Occipital lobe (tissue), 2 donors: Measurements from ENCODE around the gene GSTM2. TPM values are rescaled to one million over a fixed set of nuclear protein-coding genes. Genes with fewer than 3 reads are reported as not detected.
A peak's percentile ranks its signal among the peaks of the same experiment; 100 is the strongest.

Experiments used
- DNase-seq: peaks from one replicate; lab custom pipeline; 2025; lab: John Stamatoyannopoulos, UW
- total RNA-seq: library from RNA; depleted of rRNA; stranded (reverse); fragments of >200 nt; gene quantifications from one replicate; pipeline ENCODE4 v1.2.3, GENCODE V29; 2014

Gene GSTM2
- total RNA-seq, 1 donor from 2014 or later = 9.2 TPM

DNA sequence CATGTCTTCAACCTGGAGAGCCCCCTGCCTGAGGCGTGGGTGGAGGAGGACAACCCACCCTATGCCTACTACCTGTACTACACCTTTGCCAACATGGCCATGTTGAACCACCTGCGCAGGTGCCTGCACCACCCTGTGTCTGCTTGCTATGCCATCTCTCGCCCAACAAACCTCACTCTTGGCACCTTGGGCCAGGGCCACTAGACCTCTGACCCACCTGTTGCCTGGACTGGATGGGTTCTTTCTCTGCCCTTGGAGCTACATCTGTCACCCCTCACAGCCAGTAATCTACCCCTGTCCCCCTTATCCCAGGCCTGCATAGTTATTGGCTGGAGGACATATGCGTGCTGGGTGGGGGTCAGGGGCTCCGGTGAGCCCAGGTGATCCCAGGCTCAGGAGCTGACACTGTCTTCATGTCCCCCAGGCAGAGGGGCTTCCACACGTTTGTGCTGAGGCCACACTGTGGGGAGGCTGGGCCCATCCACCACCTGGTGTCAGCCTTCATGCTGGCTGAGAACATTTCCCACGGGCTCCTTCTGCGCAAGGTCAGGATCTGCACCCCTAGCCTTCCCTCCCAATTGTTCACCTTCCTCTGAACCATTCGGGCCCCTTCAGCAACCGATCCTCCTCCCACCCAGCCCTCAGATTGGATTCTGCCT, 38.4 kb upstream of the GSTM2 start:
- no peak for DNase-seq

GRCh38 chr1:109630081-109630897, 37.6 kb upstream of the GSTM2 start:
- no peak for DNase-seq

DNA sequence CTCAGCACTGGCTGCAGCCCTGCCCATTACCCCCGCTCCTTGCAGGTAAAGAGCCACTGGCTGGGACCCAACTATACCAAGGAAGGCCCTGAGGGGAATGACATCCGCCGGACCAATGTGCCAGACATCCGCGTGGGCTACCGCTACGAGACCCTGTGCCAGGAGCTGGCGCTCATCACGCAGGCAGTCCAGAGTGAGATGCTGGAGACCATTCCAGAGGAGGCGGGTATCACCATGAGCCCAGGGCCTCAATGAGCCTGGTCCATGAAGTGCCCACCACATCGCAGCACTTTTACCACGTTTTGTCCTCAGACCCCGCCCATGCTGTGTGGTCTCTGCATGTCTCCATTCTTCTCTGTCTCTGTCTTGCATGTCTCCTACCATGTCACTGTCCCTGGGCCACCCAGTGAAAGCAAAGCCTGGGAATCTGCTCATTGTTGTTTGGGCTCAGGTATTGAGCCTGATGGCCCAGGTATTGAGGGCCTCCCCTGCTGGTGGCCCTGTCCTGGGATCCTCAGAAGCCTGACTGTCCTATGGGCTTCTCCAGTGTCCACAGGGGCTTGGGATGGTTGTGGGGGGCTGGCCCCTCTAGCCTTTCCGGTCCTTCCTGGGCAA, 36.9 kb upstream of the GSTM2 start:
- no peak for DNase-seq

GRCh38 chr1:109631513-109632505, 36.0 kb upstream of the GSTM2 start:
- no peak for DNase-seq

- DNase-seq = peak; percentile 42
These were observed 35.0 kb upstream of the GSTM2 start for GRCh38 chr1:109632671-109633346.

- no peak for DNase-seq
These were observed 33.6 kb upstream of the GSTM2 start for GRCh38 chr1:109634292-109634691.

GRCh38 chr1:109634771-109635750, 32.8 kb upstream of the GSTM2 start:
- no peak for DNase-seq

- no peak for DNase-seq
These were observed 32.0 kb upstream of the GSTM2 start for GRCh38 chr1:109635862-109636200.

DNA sequence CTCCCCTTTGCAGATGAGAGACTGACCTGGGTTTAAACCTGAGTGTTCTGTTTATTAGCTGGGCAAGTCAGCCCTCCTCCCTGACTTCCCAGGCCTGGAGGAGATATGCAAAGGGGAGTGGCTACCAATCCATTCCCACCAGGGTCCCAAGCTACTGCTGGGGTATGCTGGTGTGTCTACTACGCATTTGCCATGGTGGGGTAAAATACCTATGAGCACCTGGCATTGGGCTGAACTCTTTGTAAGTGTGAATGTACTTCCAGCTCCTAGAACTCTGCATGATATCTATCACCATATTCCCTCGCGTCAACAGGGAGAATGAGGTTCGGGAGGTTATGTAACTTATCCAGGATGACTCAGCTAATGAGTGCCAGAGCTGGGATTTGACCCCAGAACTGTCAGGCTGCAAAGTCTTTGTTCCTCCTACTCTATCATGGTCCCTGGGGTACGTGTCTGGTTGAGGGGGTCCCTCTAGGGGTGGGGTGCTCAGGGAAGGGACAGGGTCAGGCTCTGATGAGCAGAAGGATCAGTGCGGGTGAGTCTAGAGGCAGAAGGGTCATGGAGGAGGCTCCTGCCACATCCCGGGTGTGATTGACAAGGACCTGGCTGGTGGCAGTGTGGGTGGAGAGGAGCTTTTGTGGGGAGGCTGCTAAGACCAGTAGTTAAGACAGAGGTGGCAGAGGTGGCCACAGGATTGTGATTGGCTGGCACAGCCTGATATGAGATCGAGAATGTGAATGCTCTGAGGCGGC, 31.5 kb upstream of the GSTM2 start:
- no peak for DNase-seq

- DNase-seq = no peak
These were observed 30.4 kb upstream of the GSTM2 start for GRCh38 chr1:109637446-109637845.

DNA sequence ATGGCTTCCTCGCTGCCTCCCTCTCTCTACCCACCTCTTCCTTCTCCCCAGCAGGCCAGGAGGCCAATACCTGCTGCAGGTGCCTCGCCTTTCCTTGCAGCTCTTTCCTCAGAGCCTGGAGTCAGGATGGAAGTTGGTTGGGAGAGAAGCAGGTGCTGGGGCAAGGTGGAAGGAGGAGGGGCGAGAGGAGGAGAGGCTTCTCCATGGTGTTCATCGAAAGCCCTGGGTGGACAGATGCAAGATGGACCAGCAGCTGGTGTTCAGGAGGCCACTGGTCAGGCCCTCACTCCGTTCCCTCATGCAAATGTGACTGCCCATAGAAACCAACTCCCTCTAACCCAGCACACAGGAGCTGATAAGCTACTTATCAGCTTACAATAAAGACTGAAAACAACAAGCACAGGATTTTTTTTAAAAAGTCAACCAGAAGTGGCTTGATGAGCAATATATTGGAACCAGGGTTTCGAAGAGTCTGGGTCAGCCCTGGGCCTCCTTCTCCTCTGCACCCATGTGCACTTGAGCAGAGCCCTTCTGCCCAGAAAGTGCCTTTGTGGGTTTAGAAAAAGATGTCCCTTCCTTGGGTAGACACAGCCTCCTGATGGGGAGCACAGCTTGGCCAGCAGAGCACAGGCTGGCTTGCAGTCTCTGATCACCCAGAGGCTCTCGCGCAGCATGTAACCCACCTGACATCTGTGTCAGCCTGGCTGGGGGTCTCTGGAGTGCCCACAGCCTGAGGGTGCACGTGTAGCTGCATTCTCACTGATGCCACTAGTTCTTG, 28.6 kb upstream of the GSTM2 start:
- no peak for DNase-seq

DNA sequence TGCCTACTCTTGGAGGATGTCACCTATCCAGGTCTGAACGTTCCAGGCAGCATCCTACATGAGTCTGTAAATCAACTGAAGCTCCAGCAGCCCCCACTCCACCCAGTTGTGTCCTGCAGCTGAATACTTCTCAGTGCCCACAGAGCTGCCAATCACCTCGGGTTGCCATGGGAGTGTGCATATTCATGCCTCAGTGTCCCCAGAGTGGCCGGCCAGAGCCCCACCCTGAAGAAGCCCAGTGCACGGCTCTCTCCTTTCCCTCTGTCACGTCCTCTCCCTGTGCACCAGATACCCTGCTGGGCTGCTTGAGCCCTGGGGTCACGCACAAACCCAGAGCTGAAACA, 28.0 kb upstream of the GSTM2 start:
- DNase-seq = no peak

DNA sequence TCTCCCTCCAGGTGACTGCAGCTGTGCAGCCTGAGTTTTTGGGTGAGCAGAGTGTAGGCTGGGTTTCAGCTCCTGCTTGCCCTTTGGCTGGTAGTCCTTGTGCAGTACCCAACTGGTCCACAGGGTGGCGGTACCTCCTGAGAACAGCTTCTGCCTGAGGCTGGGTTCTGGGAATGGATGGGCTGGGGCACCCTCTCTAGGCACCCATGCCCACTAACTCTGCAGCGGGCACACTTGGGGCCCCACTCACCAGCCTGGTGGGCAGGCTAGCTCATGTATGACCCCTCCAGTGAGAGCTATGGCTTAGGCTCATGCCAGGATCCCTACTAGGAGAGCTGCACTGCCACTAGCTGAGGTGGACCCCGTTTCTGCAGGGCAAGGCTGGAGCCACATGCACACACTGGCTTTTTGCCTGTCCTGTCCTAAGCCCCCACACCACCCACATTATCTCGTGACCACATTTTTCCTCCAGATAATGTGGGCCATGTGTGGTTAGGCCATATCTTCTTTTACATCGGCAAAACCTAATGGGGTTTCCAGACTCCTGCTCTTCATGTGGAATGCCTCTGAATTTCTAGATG, 27.5 kb upstream of the GSTM2 start:
- peak; percentile 49 for DNase-seq

GRCh38 chr1:109641078-109641740, 26.6 kb upstream of the GSTM2 start:
- no peak for DNase-seq

DNA sequence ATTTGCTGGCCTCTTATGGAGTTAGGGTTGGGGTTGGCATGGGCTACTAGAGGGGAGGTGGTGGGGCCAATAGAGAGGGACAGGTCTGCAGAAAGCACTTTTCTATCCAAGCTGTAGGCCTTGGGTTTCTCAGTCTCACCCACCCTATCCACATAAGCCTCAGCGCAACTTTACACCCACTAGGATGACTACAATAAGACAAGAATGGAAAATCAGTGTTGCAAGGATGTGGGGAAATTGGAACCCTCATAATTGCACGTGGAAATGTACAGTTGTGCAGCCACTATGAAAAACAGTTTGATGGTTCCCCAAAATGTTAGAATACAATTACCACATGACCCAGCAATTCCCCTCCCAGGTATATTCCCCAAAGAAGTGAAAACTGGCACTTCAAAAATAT, 26.0 kb upstream of the GSTM2 start:
- DNase-seq = no peak

DNA sequence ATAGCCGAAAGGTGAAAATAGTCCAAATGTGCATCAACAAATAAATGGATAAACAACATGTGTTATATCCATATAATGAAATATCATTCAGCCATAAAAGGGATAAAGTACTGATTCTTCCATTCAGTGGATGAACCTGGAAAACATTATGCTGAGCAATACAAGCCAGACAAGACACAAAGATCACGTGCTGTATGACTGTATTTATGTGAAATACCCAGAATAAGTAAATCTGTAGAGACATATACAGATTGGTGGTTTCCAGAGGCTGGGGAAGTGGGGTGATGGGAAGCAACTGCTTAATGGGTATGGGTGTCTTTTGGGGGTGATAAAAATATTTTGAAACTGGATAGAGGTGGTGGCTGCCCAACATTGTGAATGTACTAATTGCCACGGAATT, 25.2 kb upstream of the GSTM2 start:
- DNase-seq = no peak
